Upper lobe of right lung (tissue), 1 donor: ENCODE data around the gene IPPK. TPM values are rescaled to one million over a fixed set of nuclear protein-coding genes. Genes with fewer than 3 reads are reported as not detected.
"Not testable (repeated sequence)": the region's sequence is repeated elsewhere in the genome, so short reads cannot be mapped to it uniquely, and the experiment has no call there.

Experiments used
- ATAC-seq: fragments of 200-7000 bp; cut with Tn5 transposase; one replicate; pipeline ENCODE4 v1.9.1; 2020; ENCODE audit warnings: mild to moderate bottlenecking, moderate library complexity
- DNase-seq: peaks from one replicate; pipeline ENCODE4 v3.0.0-alpha.2; 2020
- H3K27ac ChIP-seq: fragments of 200-600 bp; one replicate; pipeline ENCODE4 v1.8.0; 2022
- H3K27me3 ChIP-seq: fragments of 200-600 bp; one replicate; pipeline ENCODE4 v1.8.0; 2022; ENCODE audit warnings: mild to moderate bottlenecking
- H3K36me3 ChIP-seq: fragments of 200-600 bp; one replicate; pipeline ENCODE4 v1.8.0; 2022
- H3K4me1 ChIP-seq: fragments of 200-600 bp; one replicate; pipeline ENCODE4 v1.8.0; 2022
- H3K4me3 ChIP-seq: fragments of 200-600 bp; one replicate; pipeline ENCODE4 v1.8.0; 2022; ENCODE audit warnings: mild to moderate bottlenecking
- H3K9me3 ChIP-seq: fragments of 200-600 bp; one replicate; pipeline ENCODE4 v1.8.0; 2022
- intact Hi-C: fragments of 100-400 bp; cut with DNase I; formaldehyde crosslinking; loops from one replicate; pipeline ENCODE4 v1.11.0; 2022
- total RNA-seq: library from RNA; stranded (reverse); fragmentation: NEBNext Ultra II Directional; extraction: Animal tissue kit (Norgen Biotek cat#: 25700); gene quantifications from one replicate; pipeline ENCODE4 v1.2.1, GENCODE V29; 2021
- TF ChIP-seq, protein P1 (sequence below): fragments of 200-600 bp; IDR thresholded peaks from one replicate; pipeline ENCODE4 v1.8.0; 2022; ENCODE audit warnings: antibody characterized with exemption
- donor health status: DM: no; HTN: yes; CAD: no; lungs with severe emphysema.

Gene IPPK
- total RNA-seq, 1 donor from 2014 or later, result 9.6 TPM

DNA sequence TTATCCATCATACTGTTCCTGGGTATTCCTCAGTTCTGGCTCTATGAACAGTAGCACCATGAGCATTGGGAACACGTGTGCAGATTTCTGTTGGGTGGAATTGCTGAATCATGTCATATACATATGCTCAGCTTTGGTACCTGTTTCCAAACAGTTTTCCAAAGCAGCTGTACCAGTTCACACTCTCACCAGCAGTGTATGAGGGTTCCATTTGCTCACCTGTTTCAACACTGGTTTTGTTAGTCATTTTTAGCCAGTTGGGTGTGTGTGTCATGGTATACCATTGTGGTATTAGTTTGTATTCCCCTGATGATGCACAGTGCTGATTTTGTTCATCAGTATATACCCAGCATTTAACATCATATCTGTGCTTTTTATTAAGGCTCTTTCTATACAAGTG, 77.4 kb downstream of the IPPK start:
- no peak for ATAC-seq
- Histone ChIP-seq H3K9me3 (no peaks in the 10 kb centered on the region), H3K27me3 (no peaks in the 10 kb centered on the region), H3K36me3 (no peaks in the 10 kb centered on the region), H3K4me1 (peaks cover 23% of the 10 kb centered on the region), H3K27ac (no peak overlapping the region), H3K4me3 (no peak overlapping the region)
- TF ChIP-seq, protein P1, sequence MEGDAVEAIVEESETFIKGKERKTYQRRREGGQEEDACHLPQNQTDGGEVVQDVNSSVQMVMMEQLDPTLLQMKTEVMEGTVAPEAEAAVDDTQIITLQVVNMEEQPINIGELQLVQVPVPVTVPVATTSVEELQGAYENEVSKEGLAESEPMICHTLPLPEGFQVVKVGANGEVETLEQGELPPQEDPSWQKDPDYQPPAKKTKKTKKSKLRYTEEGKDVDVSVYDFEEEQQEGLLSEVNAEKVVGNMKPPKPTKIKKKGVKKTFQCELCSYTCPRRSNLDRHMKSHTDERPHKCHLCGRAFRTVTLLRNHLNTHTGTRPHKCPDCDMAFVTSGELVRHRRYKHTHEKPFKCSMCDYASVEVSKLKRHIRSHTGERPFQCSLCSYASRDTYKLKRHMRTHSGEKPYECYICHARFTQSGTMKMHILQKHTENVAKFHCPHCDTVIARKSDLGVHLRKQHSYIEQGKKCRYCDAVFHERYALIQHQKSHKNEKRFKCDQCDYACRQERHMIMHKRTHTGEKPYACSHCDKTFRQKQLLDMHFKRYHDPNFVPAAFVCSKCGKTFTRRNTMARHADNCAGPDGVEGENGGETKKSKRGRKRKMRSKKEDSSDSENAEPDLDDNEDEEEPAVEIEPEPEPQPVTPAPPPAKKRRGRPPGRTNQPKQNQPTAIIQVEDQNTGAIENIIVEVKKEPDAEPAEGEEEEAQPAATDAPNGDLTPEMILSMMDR, result no peak
- intact Hi-C loops, result no loop called here
- no peak for DNase-seq

DNA sequence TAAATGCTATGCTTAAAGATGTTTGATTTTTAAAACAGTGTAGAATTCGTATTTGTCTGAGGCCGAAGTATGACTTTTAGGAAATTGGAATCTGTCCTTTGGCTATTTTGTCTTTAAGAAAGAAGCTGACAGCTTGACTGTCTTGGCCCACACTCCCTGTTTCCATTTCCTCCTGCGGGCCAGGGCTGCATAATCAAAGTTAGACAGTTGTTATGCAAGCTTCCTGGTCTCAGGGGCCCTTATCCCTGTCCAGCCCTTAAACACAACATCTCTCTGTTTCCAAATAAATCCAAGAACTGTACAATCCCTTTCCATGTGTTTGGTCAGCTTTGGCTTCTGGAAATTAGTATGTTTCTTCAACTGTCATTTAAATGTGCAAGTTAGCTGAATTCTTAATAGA, 79.6 kb downstream of the IPPK start:
- no peak overlapping the region for H3K27ac ChIP-seq
- H3K4me1 ChIP-seq, result peaks cover 18% of the 10 kb centered on the region
- intact Hi-C loops, result no loop called here
- no peaks in the 10 kb centered on the region for H3K27me3 ChIP-seq
- TF ChIP-seq, protein P1, result no peak
- H3K36me3 ChIP-seq, result no peaks in the 10 kb centered on the region
- DNase-seq (no peak), ATAC-seq (peak; percentile 82)
- no peaks in the 10 kb centered on the region for H3K9me3 ChIP-seq
- H3K4me3 ChIP-seq, result no peak overlapping the region

DNA sequence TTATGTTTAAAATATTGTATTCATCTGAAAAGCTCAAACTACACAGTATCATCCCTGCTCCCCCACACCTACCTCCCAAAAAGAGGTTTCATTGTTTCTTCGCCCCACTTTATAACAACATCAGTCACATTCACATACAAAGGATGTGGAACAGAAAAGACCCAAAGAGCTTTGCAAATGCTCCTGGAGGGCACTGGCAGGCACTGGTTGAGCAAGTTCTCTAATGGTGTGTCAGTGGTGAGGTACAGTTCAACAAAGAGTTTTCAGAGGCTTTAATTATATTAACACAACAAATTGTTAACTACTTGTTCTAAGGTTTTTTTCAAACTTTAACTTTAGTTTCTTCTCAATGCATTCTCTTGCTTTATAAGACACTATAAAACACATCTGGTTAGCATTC, 80.0 kb downstream of the IPPK start:
- TF ChIP-seq, protein P1, result no peak
- Histone ChIP-seq H3K27ac (no peak overlapping the region), H3K9me3 (no peaks in the 10 kb centered on the region), H3K4me1 (peaks cover 18% of the 10 kb centered on the region), H3K4me3 (no peak overlapping the region), H3K36me3 (no peaks in the 10 kb centered on the region), H3K27me3 (no peaks in the 10 kb centered on the region)
- ATAC-seq (no peak), DNase-seq (no peak)
- intact Hi-C loops, result no loop called here

DNA sequence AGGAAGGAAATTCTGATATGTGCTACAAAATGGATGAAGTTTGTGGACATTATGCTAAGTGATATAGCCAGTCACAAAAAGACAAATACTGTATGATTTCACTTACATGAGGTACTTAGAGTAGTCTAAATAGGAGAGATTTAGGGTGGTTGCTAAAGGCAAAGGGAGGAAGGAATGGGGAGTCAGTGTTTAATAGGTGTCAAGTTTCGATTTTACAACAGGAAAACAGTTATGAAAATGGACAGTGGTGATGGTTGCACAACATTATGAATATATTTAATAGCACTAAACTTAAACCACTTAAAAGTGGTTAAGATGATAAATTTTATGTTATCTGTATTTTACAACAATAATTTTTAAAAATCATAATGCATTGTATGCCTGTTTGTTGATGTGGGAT, 93.8 kb downstream of the IPPK start:
- ATAC-seq (no peak), DNase-seq (no peak)
- no peaks in the 10 kb centered on the region for H3K27me3 ChIP-seq
- H3K4me3 ChIP-seq, result no peak overlapping the region
- no peaks in the 10 kb centered on the region for H3K4me1 ChIP-seq
- no peaks in the 10 kb centered on the region for H3K9me3 ChIP-seq
- H3K36me3 ChIP-seq, result no peaks in the 10 kb centered on the region
- intact Hi-C loops, result no loop called here
- TF ChIP-seq, protein P1, result no peak
- H3K27ac ChIP-seq, result no peak overlapping the region

DNA sequence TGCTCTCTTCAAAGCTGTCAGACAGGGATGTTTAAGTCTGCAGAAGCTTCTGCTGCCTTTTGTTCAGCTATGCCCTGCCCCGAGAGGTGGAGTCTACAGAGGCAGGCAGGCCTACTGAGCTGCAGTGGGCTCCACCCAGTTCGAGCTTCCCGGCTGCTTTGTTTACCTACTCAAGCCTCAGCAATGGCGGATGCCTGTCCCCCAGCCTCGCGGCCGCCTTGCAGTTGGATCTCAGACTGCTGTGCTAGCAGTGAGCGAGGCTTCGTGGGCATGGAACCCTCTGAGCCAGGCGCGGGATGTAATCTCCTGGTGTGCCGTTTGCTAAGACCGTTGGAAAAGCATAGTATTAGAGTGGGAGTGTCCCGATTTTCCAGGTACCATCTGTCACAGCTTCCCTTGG, 96.3 kb downstream of the IPPK start:
- intact Hi-C loops, result not testable (repeated sequence)

DNA sequence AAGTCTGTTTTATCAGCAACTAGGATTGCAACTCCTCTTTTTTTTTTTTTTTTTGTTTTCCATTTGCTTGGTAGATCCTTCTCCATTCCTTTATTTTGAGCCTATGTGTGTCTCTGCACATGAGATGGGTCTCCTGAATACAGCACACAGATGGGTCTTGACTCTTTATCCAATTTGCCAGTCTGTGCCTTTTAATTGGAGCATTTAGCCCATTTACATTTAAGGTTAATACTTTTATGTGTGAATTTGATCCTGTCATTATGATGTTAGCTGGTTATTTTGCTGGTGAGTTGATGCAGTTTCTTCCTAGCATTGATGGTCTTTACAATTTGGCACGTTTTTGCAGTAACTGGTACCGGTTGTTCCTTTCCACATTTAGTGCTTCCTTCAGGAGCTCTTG, 98.1 kb downstream of the IPPK start:
- H3K4me1 ChIP-seq, H3K27ac ChIP-seq, DNase-seq, H3K9me3 ChIP-seq, H3K27me3 ChIP-seq, intact Hi-C loops, H3K36me3 ChIP-seq, ATAC-seq, H3K4me3 ChIP-seq: not testable (repeated sequence)

More for the DNA sequence above, 96.3 kb downstream of the IPPK start:
- H3K36me3 ChIP-seq, H3K4me3 ChIP-seq, H3K4me1 ChIP-seq, H3K27ac ChIP-seq, H3K9me3 ChIP-seq, H3K27me3 ChIP-seq, ATAC-seq, DNase-seq: not testable (repeated sequence)

DNA sequence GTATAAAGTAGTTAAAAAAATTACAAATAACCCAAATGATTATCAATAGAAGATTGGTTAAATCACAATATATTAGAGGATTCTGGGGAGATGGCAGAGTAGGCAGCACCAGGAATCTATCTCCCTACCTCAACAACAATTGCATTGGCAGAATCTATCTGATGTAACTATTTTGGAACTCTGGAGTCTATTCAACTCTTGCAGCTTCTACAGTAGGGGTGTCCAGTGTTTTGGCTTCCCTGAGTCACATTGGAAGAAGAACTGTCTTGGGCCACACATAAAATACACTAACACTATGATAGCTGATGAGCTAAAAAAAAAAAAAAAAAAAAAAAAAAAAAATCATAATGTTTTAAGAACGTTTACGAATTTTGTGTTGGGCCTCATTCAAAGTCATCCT, 104.9 kb downstream of the IPPK start:
- Histone ChIP-seq H3K9me3 (no peaks in the 10 kb centered on the region), H3K36me3 (no peaks in the 10 kb centered on the region), H3K27ac (no peak overlapping the region), H3K4me3 (no peak overlapping the region), H3K4me1 (peaks cover 11% of the 10 kb centered on the region), H3K27me3 (no peaks in the 10 kb centered on the region)
- no peak for ATAC-seq
- DNase-seq, result no peak
- intact Hi-C loops, result no loop called here
- TF ChIP-seq, protein P1, result no peak
